ENCODE measurements around the gene RBM6. TPM values are rescaled to one million over a fixed set of nuclear protein-coding genes. Genes with fewer than 3 reads are reported as not detected.

RBM6 gene
- total and polyA plus RNA-seq, 2 of the 4 experiments (the other 2 are of a cell fraction) = 38.5 to 64.6 TPM

DNA sequence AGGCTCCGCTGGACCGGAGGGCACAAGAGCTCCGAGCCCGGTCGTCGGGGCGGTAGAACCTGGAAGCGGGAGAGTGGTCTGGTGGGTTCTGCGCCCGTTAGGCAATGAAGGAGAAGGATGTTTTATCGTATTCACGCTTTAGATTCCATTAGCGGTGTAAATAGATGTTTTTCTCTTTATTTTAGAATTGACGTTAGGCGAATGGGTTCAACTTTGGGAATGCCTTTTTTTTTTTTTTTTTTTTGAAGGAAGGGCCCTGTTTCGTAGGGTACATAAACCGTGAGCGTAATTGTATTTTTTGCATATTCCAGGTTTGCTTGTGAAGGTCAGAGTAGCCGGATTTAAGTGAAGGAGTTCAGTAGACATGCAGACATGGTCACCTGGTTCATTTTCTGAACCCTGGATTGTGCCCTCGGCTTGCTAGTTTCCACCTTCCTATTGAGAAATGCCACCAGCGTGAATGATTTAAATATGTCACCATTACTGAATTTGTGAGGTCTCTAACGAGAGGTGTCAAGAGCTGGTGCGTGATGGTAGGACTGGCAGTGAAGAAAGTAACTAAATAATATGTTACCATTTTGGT, 808 bp downstream of the RBM6 start:
- in situ Hi-C loops (cut with MboI; ENCODE audit: low sequenced_read_pairs) (no loop called here), dilution Hi-C loops (cut with HindIII; ENCODE audit: low sequenced_read_pairs, unreplicated experiment) (no loop called here), intact Hi-C loops (cut with micrococcal nuclease) (loop anchor here (5.0 kb wide), 1 partner anchor 147 kb away; the partner anchor contains the start of gene RBM5)
- peak overlapping the region; percentile 89 for H3K14ac ChIP-seq (replicated peaks; ENCODE audit: low read depth, low read length)
- H2BK5ac ChIP-seq (ENCODE audit: low read depth, low read length, poor library complexity, severe bottlenecking) = peak overlapping the region; percentile 68
- peak overlapping the region; percentile 76 for H3K56ac ChIP-seq (ENCODE audit: extremely low read depth, insufficient read depth, low read length)
- peaks cover 7% of the 10 kb centered on the region for H3K9me1 ChIP-seq (ENCODE audit: insufficient read depth, low read length)
- H3K4ac ChIP-seq (ENCODE audit: low read depth, low read length) = peak overlapping the region; percentile 80
- DNase-seq (no peak), ATAC-seq (ENCODE audit: low read depth) (no peak)
- H4K8ac ChIP-seq (ENCODE audit: low read depth in 2 of 2, low read length in 2 of 2) = peak overlapping the region; percentile 38 to 67; a peak in 2 of 4 replicates
- H2BK120ac ChIP-seq (ENCODE audit: low read depth, low read length) = peak overlapping the region; percentile 20; the same call in 1 of the 2 replicates
- POLR2A ChIA-PET (ENCODE audit: unreplicated experiment) = interaction anchor here (0.6 to 1.2 kb wide), 2 partner anchors 11 to 150 kb away, joined by 4 read pairs; partner anchors contain the start of gene MON1A
- H3K27ac ChIP-seq (ENCODE audit: insufficient read depth, low read length) = peak overlapping the region; percentile 93
- H3K4me2 ChIP-seq (ENCODE audit: low read depth, low read length) = peak overlapping the region; percentile 100
- H4K20me1 ChIP-seq (ENCODE audit: insufficient read depth, low read length) = peaks cover 36% of the 10 kb centered on the region
- H3K4me1 ChIP-seq (ENCODE audit: control insufficient read depth, insufficient read depth, low read length) = peaks cover 4% of the 10 kb centered on the region; the same call in 1 of the 2 replicates
- H4K5ac ChIP-seq (ENCODE audit: low read depth, low read length) = peak overlapping the region; percentile 73
- BruUV-seq (replicated peaks) = TSS peak; percentile 62
- CTCF ChIA-PET = no interaction called here
- peak overlapping the region; percentile 96 for H3K23ac ChIP-seq (ENCODE audit: low read depth, low read length)
- H3K27me3 ChIP-seq (ENCODE audit: control insufficient read depth, insufficient read depth, low read length) = no peaks in the 10 kb centered on the region
- H2AFZ ChIP-seq (replicated peaks; ENCODE audit: low read length, poor library complexity) = peak overlapping the region; percentile 97
- peak overlapping the region; percentile 69; the same call in 1 of the 2 replicates for H3K18ac ChIP-seq (ENCODE audit: low read depth, low read length)
- H4K91ac ChIP-seq (ENCODE audit: insufficient read depth, low read depth, low read length) = no peak overlapping the region; the same call in 1 of the 2 replicates
- peak overlapping the region; percentile 97 for H3K9ac ChIP-seq (ENCODE audit: low read depth, low read length)
- H3K9me3 ChIP-seq (ENCODE audit: control insufficient read depth, insufficient read depth, low read length) = no peaks in the 10 kb centered on the region
- H3K4me3 ChIP-seq (ENCODE audit: insufficient read depth, low read depth, low read length) = peak overlapping the region; percentile 80
- peak overlapping the region; percentile 77 for H2AK5ac ChIP-seq (ENCODE audit: low read depth, low read length)
- peak overlapping the region; percentile 94 for H2AK9ac ChIP-seq (replicated peaks; ENCODE audit: low read depth, low read length, poor library complexity)
- H3K79me1 ChIP-seq (ENCODE audit: low read depth in 1 of 2, low read length in 2 of 2) = peaks cover 4 to 25% of the 10 kb centered on the region in 2 experiments; a peak in 2 of 4 replicates
- H2BK20ac ChIP-seq (ENCODE audit: low read depth, low read length) = no peak overlapping the region
- no peak overlapping the region; the same call in 2 of the 3 replicates for H2BK15ac ChIP-seq (ENCODE audit: low read depth, low read length)
- H3K36me3 ChIP-seq (ENCODE audit: control insufficient read depth, insufficient read depth, low read length) = no peaks in the 10 kb centered on the region; the same call in 1 of the 2 replicates
- 0% methylated on average over 7 of the region's 23 CpGs; no CpG with 5 or more reads in 1 of the 2 experiments for WGBS, 2 experiments (ENCODE audit: extremely low coverage in 2 of 2, insufficient read length in 1 of 2)
- TF ChIP-seq RAD21 (IDR thresholded peaks at IDR 0.05; ENCODE audit: low read length) (no peak), NFE2L2 (IDR thresholded peaks at IDR 0.05; ENCODE audit: low read depth, low read length) (no peak), POLR2A (IDR thresholded peaks at IDR 0.05; ENCODE audit: low read depth, low read length) (no peak), CHD1 (IDR thresholded peaks at IDR 0.05; ENCODE audit: low read depth, low read length) (no peak), FOS (IDR thresholded peaks at IDR 0.05; ENCODE audit: low read depth, low read length) (no peak), MXI1 (IDR thresholded peaks at IDR 0.05; ENCODE audit: borderline replicate concordance, low read depth, low read length) (no peak), CEBPB (IDR thresholded peaks at IDR 0.05; ENCODE audit: low read depth, low read length) (no peak), SMC3 (IDR thresholded peaks at IDR 0.05; ENCODE audit: low read depth, low read length) (no peak), RCOR1 (IDR thresholded peaks at IDR 0.05; ENCODE audit: insufficient replicate concordance, low read length) (no peak), MAFK (IDR thresholded peaks at IDR 0.05; ENCODE audit: low read depth, low read length) (no peak), BHLHE40 (IDR thresholded peaks at IDR 0.05; ENCODE audit: low read depth, low read length) (no peak), MAZ (IDR thresholded peaks at IDR 0.05; ENCODE audit: borderline replicate concordance, low read depth, low read length) (no peak)
- TF ChIP-seq, protein P1, sequence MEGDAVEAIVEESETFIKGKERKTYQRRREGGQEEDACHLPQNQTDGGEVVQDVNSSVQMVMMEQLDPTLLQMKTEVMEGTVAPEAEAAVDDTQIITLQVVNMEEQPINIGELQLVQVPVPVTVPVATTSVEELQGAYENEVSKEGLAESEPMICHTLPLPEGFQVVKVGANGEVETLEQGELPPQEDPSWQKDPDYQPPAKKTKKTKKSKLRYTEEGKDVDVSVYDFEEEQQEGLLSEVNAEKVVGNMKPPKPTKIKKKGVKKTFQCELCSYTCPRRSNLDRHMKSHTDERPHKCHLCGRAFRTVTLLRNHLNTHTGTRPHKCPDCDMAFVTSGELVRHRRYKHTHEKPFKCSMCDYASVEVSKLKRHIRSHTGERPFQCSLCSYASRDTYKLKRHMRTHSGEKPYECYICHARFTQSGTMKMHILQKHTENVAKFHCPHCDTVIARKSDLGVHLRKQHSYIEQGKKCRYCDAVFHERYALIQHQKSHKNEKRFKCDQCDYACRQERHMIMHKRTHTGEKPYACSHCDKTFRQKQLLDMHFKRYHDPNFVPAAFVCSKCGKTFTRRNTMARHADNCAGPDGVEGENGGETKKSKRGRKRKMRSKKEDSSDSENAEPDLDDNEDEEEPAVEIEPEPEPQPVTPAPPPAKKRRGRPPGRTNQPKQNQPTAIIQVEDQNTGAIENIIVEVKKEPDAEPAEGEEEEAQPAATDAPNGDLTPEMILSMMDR (conservative IDR thresholded peaks at IDR 0.05; ENCODE audit: low read depth, low read length) = no peak
- TF ChIP-seq, protein P2, sequence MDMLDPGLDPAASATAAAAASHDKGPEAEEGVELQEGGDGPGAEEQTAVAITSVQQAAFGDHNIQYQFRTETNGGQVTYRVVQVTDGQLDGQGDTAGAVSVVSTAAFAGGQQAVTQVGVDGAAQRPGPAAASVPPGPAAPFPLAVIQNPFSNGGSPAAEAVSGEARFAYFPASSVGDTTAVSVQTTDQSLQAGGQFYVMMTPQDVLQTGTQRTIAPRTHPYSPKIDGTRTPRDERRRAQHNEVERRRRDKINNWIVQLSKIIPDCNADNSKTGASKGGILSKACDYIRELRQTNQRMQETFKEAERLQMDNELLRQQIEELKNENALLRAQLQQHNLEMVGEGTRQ (IDR thresholded peaks at IDR 0.05; ENCODE audit: low read depth, low read length) = no peak
- TF ChIP-seq, protein P3, sequence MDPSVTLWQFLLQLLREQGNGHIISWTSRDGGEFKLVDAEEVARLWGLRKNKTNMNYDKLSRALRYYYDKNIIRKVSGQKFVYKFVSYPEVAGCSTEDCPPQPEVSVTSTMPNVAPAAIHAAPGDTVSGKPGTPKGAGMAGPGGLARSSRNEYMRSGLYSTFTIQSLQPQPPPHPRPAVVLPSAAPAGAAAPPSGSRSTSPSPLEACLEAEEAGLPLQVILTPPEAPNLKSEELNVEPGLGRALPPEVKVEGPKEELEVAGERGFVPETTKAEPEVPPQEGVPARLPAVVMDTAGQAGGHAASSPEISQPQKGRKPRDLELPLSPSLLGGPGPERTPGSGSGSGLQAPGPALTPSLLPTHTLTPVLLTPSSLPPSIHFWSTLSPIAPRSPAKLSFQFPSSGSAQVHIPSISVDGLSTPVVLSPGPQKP (IDR thresholded peaks at IDR 0.05; ENCODE audit: borderline replicate concordance, low read depth, low read length) = no peak
